ENCODE data around the gene MAP3K12. TPM values are rescaled to one million over a fixed set of nuclear protein-coding genes. Genes with fewer than 3 reads are reported as not detected.
A peak's percentile ranks its signal among the peaks of the same experiment; 100 is the strongest.
"Not testable (repeated sequence)": the region's sequence is repeated elsewhere in the genome, so short reads cannot be mapped to it uniquely, and the experiment has no call there.

MAP3K12 gene
- total RNA-seq, 2 donors from 2014 or later, result 3.2 to 6.8 TPM

- ATAC-seq; intact Hi-C loops (cut with DNase I, micrococcal nuclease); DNase-seq: not testable (repeated sequence)
These were observed 17.8 kb downstream of the MAP3K12 start for GRCh38 chr12:53481458-53481857.

GRCh38 chr12:53480491-53481442, 18.5 kb downstream of the MAP3K12 start:
- intact Hi-C loops (cut with DNase I, micrococcal nuclease), result no loop called here
- DNase-seq (no peak), ATAC-seq (no peak)

- intact Hi-C loops (cut with DNase I, micrococcal nuclease), result no loop called here
- DNase-seq, result no peak
These were observed 19.9 kb downstream of the MAP3K12 start for GRCh38 chr12:53479331-53479730.

DNA sequence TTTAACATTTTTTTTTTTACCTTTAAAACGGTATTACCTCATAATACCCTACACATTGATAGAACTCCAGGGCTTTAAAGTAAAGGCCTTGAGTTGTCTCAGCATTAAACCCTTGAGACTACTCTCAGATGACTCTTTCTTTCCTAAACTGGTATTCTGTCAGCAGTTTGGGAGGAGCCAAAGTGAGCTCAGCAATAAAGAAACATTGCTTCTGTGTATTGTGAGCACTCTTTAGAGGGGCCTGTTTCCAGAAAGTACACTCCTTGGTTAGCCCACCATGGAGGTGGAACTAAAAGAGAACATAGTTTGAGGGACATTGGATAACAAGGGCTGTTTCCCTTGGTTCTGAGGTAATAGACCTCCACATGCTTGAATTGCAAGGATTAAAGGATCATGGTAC, 20.4 kb downstream of the MAP3K12 start:
- intact Hi-C loops (cut with DNase I, micrococcal nuclease), result no loop called here
- DNase-seq (no peak), ATAC-seq (no peak)

More at GRCh38 chr12:53479331-53479730, 19.9 kb downstream of the MAP3K12 start:
- ATAC-seq, result no peak

- ATAC-seq (peak; percentile 23), DNase-seq (no peak)
- intact Hi-C loops (cut with DNase I, micrococcal nuclease), result no loop called here
These were observed 22.5 kb downstream of the MAP3K12 start for GRCh38 chr12:53476769-53477209.

DNA sequence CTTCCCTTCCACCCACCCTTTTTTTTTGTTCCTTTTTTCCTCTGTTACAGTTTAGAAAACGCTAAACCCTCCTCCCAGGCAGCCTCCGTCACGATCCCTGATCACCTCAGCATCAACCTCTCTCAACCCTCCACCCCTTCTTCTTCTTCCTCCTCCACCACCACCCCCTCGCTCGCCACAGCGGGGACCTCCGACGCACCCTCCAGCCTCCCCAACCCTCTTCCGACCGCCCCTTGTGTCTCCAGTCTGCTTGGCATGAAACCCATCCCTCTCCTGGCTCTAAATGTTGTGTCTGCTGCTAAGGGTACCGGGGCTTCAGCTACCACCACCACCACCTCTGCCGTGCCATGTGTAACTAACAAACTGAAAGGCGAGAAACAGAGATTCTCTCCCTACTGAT, 24.4 kb downstream of the MAP3K12 start:
- intact Hi-C loops (cut with DNase I, micrococcal nuclease), result no loop called here
- DNase-seq (no peak), ATAC-seq (no peak)

DNA sequence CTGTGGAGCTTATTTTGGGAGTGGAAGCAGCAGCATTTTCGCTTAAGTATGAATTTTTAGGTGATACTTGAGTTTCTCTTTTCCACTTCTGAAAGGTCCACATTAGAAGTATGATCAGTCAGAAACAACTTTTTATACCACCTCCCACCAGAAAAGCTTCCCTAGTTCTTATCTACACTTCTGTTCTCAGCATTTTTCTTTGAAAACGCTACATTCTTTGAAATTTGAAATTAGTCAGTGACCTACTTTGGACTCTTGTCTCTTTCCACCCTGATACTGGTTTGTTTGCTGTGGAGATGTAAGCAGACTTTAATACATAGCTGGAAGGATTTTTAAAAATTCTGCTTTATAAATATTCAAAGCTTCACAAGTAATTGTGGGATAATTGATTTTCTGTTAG, 25.2 kb downstream of the MAP3K12 start:
- DNase-seq (no peak), ATAC-seq (no peak)
- intact Hi-C loops (cut with DNase I, micrococcal nuclease), result no loop called here

GRCh38 chr12:53472056-53472582, 27.1 kb downstream of the MAP3K12 start:
- DNase-seq (no peak), ATAC-seq (no peak)
- intact Hi-C loops (cut with DNase I, micrococcal nuclease), result no loop called here

DNA sequence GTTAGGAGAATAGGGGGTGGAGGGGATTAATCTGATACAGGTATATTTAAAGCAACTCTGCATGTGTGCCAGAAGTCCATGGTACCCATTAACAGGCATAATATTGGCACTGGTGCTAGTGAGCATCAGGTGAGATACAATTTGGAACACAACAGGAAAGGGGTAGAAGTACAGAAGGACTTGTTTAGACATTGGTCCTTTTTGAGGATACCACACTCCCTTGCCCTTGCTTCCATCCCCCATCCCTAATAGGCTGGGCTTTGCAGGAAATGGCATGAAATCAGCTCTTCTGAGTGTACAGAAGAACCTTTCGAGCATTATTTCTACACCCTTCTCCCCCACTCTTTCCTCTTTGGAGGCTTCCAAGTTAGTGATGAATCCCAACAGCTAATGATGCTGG, 31.0 kb downstream of the MAP3K12 start:
- intact Hi-C loops (cut with DNase I, micrococcal nuclease), result loop anchor here in 1 of 2 donors (10.0 kb wide), 1 partner anchor 57 kb away; no protein-coding TSS in a partner anchor
- no peak for DNase-seq
- ATAC-seq, result no peak

DNA sequence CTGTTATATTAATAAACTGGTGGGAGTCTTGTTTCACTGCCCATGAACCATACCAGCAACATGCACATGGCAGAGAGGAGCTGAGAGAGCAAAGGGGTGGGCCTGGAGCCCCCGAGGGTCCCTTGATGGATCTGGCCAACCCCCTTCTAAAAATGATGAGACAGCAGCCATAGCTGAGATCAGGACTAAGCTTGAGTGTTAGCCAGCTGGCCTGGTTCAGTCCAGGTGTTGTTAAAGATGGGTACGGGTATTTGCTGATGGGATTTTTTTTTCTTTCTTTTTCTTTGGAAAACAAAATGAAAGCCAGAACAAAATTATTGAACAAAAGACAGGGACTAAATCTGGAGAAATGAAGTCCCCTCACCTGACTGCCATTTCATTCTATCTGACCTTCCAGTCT, 31.4 kb downstream of the MAP3K12 start:
- ATAC-seq (no peak), DNase-seq (no peak)
- intact Hi-C loops (cut with DNase I, micrococcal nuclease), result loop anchor here in 1 of 2 donors (10.0 kb wide), 1 partner anchor 57 kb away; no protein-coding TSS in a partner anchor

- no peak for DNase-seq
- ATAC-seq, result no peak
- intact Hi-C loops (cut with DNase I, micrococcal nuclease), result loop anchor here in 1 of 2 donors (10.0 kb wide), 1 partner anchor 58 kb away; no protein-coding TSS in a partner anchor
These were observed 32.2 kb downstream of the MAP3K12 start for GRCh38 chr12:53467082-53467481.

- no peak for DNase-seq
- no peak for ATAC-seq
- intact Hi-C loops (cut with DNase I, micrococcal nuclease), result loop anchor here in 1 of 2 donors (10.0 kb wide), 1 partner anchor 58 kb away; no protein-coding TSS in a partner anchor
These were observed 32.6 kb downstream of the MAP3K12 start for GRCh38 chr12:53466640-53467039.

GRCh38 chr12:53465679-53466078, 33.6 kb downstream of the MAP3K12 start:
- DNase-seq, result no peak
- intact Hi-C loops (cut with DNase I, micrococcal nuclease), result loop anchor here in 1 of 2 donors (10.0 kb wide), 1 partner anchor 59 kb away; no protein-coding TSS in a partner anchor
- no peak for ATAC-seq

GRCh38 chr12:53464685-53465418, 34.4 kb downstream of the MAP3K12 start:
- ATAC-seq (no peak), DNase-seq (no peak)

DNA sequence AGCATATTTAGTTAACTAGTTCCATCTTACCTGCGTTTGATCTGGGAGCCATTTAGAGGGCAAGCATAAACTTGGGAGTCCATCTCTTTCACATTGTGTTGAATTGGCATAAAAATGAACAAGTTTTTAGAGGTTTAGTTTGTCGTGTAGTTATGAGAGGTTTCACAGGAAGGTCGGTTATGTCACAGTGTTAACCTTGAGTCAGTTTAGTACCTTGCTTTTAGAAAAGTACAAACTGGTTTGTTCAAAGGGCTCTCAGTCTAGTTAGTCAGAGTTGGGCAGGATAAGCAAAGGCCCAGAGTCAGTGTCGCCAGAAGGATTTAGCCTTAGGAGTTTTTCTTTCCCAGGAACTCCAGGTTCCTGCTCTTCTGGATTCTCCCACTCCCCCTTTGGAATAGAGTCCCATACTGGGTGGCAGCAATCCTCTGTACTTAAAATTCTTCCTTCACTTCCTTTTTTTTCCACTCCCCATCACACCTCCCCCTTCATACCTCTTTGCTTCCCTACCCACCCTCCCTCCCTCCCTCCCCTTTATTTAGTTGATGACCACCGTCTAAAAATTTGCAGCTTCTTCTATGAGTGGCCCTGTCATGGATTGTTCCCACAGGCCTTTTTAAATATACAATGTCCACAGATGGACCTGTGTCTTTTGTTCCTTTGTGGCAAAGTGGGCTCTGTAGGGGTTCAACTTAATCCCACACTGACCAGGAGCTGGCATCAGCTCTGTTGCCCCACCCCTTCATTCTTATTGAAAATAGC, 35.3 kb downstream of the MAP3K12 start:
- DNase-seq, result no peak
- no peak for ATAC-seq
- intact Hi-C loops (cut with DNase I, micrococcal nuclease), result loop anchor here in 1 of 2 donors (10.0 kb wide), 1 partner anchor 61 kb away; no protein-coding TSS in a partner anchor

More at GRCh38 chr12:53464685-53465418, 34.4 kb downstream of the MAP3K12 start:
- intact Hi-C loops (cut with DNase I, micrococcal nuclease), result loop anchor here in 1 of 2 donors (10.0 kb wide), 1 partner anchor 60 kb away; no protein-coding TSS in a partner anchor

DNA sequence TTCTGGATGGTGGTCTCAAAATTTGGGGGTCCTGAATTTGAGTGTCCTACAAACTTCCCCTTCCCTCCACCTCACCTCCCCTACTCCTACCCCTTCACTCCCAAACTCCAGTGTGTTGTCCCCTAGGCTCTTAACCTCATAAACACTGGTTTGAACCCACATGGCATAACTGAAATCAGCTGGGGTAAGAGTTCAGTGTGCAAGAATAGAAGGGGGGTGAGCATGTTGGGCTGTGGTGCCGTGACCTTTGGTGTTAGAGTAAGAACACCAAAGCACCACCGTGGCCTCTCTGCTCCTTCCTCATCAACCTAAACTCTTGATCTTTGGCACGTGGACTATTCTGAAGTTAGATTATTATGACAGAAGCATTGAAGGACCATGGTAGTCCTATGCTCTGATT, 36.3 kb downstream of the MAP3K12 start:
- DNase-seq (no peak), ATAC-seq (no peak)
- intact Hi-C loops (cut with DNase I, micrococcal nuclease), result loop anchor here in 1 of 2 donors (10.0 kb wide), 1 partner anchor 62 kb away; no protein-coding TSS in a partner anchor

GRCh38 chr12:53461591-53461990, 37.7 kb downstream of the MAP3K12 start:
- intact Hi-C loops (cut with DNase I, micrococcal nuclease), result loop anchor here in 1 of 2 donors (10.0 kb wide), 1 partner anchor 63 kb away; no protein-coding TSS in a partner anchor
- DNase-seq (no peak), ATAC-seq (no peak)

DNA sequence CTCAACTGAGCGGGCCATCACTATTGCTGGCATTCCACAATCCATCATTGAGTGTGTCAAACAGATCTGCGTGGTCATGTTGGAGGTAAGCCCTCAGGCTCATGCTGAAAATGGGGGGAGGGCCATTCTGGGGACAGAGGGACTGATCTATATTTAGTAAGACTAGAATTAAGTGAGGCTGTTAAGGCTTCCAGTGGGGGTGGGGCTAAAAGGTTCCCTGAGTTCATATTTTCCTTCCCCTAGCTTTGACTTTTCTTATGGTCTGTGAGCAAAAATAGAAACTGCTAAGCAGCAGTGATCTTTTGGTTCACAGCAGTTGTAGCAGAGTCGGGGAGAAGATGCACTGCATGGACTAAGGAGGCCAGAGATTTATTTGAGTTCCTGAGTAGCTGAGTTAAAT, 38.2 kb downstream of the MAP3K12 start:
- ATAC-seq, result no peak
- intact Hi-C loops (cut with DNase I, micrococcal nuclease), result loop anchor here in 1 of 2 donors (10.0 kb wide), 1 partner anchor 64 kb away; no protein-coding TSS in a partner anchor
- DNase-seq, result no peak

Measured in left colon (tissue), 2 donors.